ENCODE measurements around the gene LYPD1. TPM values are rescaled to one million over a fixed set of nuclear protein-coding genes. Genes with fewer than 3 reads are reported as not detected.

The LYPD1 gene
- polyA plus RNA-seq, 2 of the 4 experiments (the other 2 are of a cell fraction) = 3.6 to 12.0 TPM

- ChIA-PET POLR2A (no interaction called here), CTCF (interaction anchor here (0.8 kb wide), 1 partner anchor 18 kb away, joined by 3 read pairs; no protein-coding TSS in a partner anchor)
- Histone ChIP-seq H3K4me1 (peaks cover 18% of the 10 kb centered on the region), H3K4me2 (no peak overlapping the region), H3K4me3 (no peak overlapping the region), H3K27ac (no peak overlapping the region), H3K9me3 (no peaks in the 10 kb centered on the region)
- 98% methylated on average over 2 of the region's 2 CpGs for WGBS (ENCODE audit: missing lambda C conversion rate)
- no peak for TF ChIP-seq PHF8 (IDR thresholded peaks at IDR 0.05; ENCODE audit: borderline replicate concordance, low read depth)
- TF ChIP-seq USF2 (IDR thresholded peaks at IDR 0.05) = no peak
- no peak for TF ChIP-seq REST (IDR thresholded peaks at IDR 0.05)
- TF ChIP-seq HOXB5 (CRISPR knock-in tag; IDR thresholded peaks at IDR 0.05) = no peak
- TF ChIP-seq RARB (CRISPR knock-in tag; IDR thresholded peaks at IDR 0.05) = no peak
- TF ChIP-seq NPAS2 (CRISPR knock-in tag; IDR thresholded peaks at IDR 0.05; ENCODE audit: borderline replicate concordance) = no peak
- no peak for TF ChIP-seq ZC3H11A (IDR thresholded peaks at IDR 0.05)
- TF ChIP-seq HOXA7 (CRISPR knock-in tag; IDR thresholded peaks at IDR 0.05) = no peak
- TF ChIP-seq BCL3 (IDR thresholded peaks at IDR 0.05) = no peak
- no peak for TF ChIP-seq ELK1 (IDR thresholded peaks at IDR 0.05; ENCODE audit: low read depth, low read length)
- TF ChIP-seq CHD4 (IDR thresholded peaks at IDR 0.05; ENCODE audit: borderline replicate concordance) = no peak
- no peak for TF ChIP-seq KDM1A (IDR thresholded peaks at IDR 0.05; ENCODE audit: low read depth)
- TF ChIP-seq JUN (IDR thresholded peaks at IDR 0.05) = no peak
- no peak for ATAC-seq
- DNase-seq (ENCODE audit: low read depth in 1 of 2, low spot score in 1 of 2) = no peak
- FAIRE-seq = no peak
Measured at GRCh38 chr2:132633635-132634034, 36.4 kb downstream of the LYPD1 start.

GRCh38 chr2:132632000-132632649, 37.9 kb downstream of the LYPD1 start:
- POLR2A ChIA-PET = no interaction called here
- Histone ChIP-seq H3K4me1 (peaks cover 21% of the 10 kb centered on the region), H3K4me2 (peak overlapping the region; percentile 46; the same call in 2 of the 3 replicates), H3K27ac (peak overlapping the region in 1 of 2 experiments; percentile 51; a peak in 3 of 6 replicates), H3K9me3 (no peaks in the 10 kb centered on the region), H3K4me3 (no peak overlapping the region)
- peak in 1 of 2 experiments; percentile 39; a peak in 2 of 6 replicates for ATAC-seq
- WGBS (ENCODE audit: missing lambda C conversion rate) = 49% methylated on average over 6 of the region's 6 CpGs
- peak in 1 of 2 experiments; percentile 19 for DNase-seq (ENCODE audit: low read depth in 1 of 2, low spot score in 1 of 2)
- FAIRE-seq = no peak
- CTCF ChIA-PET = no interaction called here
- TF ChIP-seq PHF8 (IDR thresholded peaks at IDR 0.05; ENCODE audit: borderline replicate concordance, low read depth) = no peak
- TF ChIP-seq REST (IDR thresholded peaks at IDR 0.05) = no peak
- no peak for TF ChIP-seq HOXB5 (CRISPR knock-in tag; IDR thresholded peaks at IDR 0.05)
- no peak for TF ChIP-seq HEYL (CRISPR knock-in tag; IDR thresholded peaks at IDR 0.05)
- TF ChIP-seq HES2 (IDR thresholded peaks at IDR 0.05) = no peak
- no peak for TF ChIP-seq MYC (IDR thresholded peaks at IDR 0.05; ENCODE audit: borderline replicate concordance, low read length)
- no peak for TF ChIP-seq TP53 (CRISPR knock-in tag; IDR thresholded peaks at IDR 0.05)
- TF ChIP-seq JUN (IDR thresholded peaks at IDR 0.05) = no peak
- no peak for TF ChIP-seq ESRRA (IDR thresholded peaks at IDR 0.05; ENCODE audit: borderline replicate concordance, low read length)
- TF ChIP-seq SREBF2 (IDR thresholded peaks at IDR 0.05) = no peak
- no peak for TF ChIP-seq HMGXB4 (CRISPR knock-in tag; IDR thresholded peaks at IDR 0.05; ENCODE audit: borderline replicate concordance)
- TF ChIP-seq HDAC2 (IDR thresholded peaks at IDR 0.05) = no peak
- no peak for TF ChIP-seq FOSL2 (IDR thresholded peaks at IDR 0.05)
- TF ChIP-seq FOSL2 (CRISPR knock-in tag; IDR thresholded peaks at IDR 0.05) = no peak

Data from A549 (cell line).